A549 (cell line): ENCODE data around the gene TTC7B. TPM values are rescaled to one million over a fixed set of nuclear protein-coding genes. Genes with fewer than 3 reads are reported as not detected.

Experiments
- ATAC-seq, 2 experiments: fragments of 200-7000 bp in 1 of 2; fragments of >200 bp in 1 of 2; cut with Nextera tagmentation in 1 of 2; cut with Tn5 transposase in 1 of 2; 3 replicates each; pipeline versions ENCODE4 v1.8.0 to v1.9.1; 2018 to 2020; ENCODE audit warnings: mild to moderate bottlenecking in 1 of 2, moderate library complexity in 1 of 2
- CTCF ChIA-PET: fragments of 300-600 bp; sonication (Branson Sonifier 250); formaldehyde crosslinking; extraction: SDS; loops from one replicate; lab custom pipeline; 2021; ENCODE audit warnings: antibody characterized with exemption, inconsistent platforms; lab: Yijun Ruan, JAX
- POLR2A ChIA-PET: fragments of 350-600 bp; formaldehyde crosslinking; extraction: SDS; loops from one replicate; lab custom pipeline; 2021; ENCODE audit warnings: antibody characterized with exemption, inconsistent platforms; lab: Yijun Ruan, JAX
- DNase-seq, 2 experiments: peaks; one replicate each; pipeline versions ENCODE4 v3.0.0 to v3.0.0-alpha.2; 2011 to 2016; ENCODE audit warnings: low read depth in 1 of 2, low spot score in 1 of 2
- FAIRE-seq: peaks from 2 replicates; lab custom pipeline; 2011; peaks lifted over from hg19 to GRCh38; lab: Jason Lieb, UNC
- H3K27ac ChIP-seq, 2 experiments: fragments of >200 bp; sonication (Bioruptor Twin); formaldehyde crosslinking; 3 replicates each; pipeline ENCODE4 v1.5.1; 2016 to 2017
- H3K4me1 ChIP-seq: fragments of >200 bp; sonication (Bioruptor Twin); formaldehyde crosslinking; 3 replicates; pipeline ENCODE4 v1.6.1; 2016
- H3K4me2 ChIP-seq: fragments of >200 bp; sonication (Bioruptor Twin); formaldehyde crosslinking; 3 replicates; pipeline ENCODE4 v1.6.1; 2016
- H3K4me3 ChIP-seq: fragments of >200 bp; sonication (Bioruptor Twin); formaldehyde crosslinking; 3 replicates; pipeline ENCODE4 v1.5.1; 2016
- H3K9me3 ChIP-seq: fragments of >200 bp; sonication (Bioruptor Twin); formaldehyde crosslinking; 3 replicates; pipeline ENCODE4 v1.6.1; 2016
- BHLHE40 ChIP-seq: IDR thresholded peaks from 2 replicates; pipeline ENCODE4 v1.6.1; 2012; ENCODE audit warnings: low read depth, low read length, inconsistent platforms
- CBX2 ChIP-seq: fragments of 200-600 bp; sonication (generic); IDR thresholded peaks from 2 replicates; pipeline ENCODE4 v1.6.1; 2016; ENCODE audit warnings: low read depth, mild to moderate bottlenecking, borderline replicate concordance
- CHD2 ChIP-seq: fragments of 150-350 bp; IDR thresholded peaks from 2 replicates; pipeline ENCODE4 v1.6.1; 2014; ENCODE audit warnings: low read length; ENCODE audit not compliant: partially characterized antibody
- EP300 ChIP-seq, 2 experiments: fragments of >200 bp; sonication (Bioruptor Twin); formaldehyde crosslinking; IDR thresholded peaks; 2 replicates in 1 of 2; 3 replicates in 1 of 2; pipeline ENCODE4 v1.6.1; 2016 to 2017
- ESRRA ChIP-seq: fragments of 150-350 bp; IDR thresholded peaks from 2 replicates; pipeline ENCODE4 v1.6.1; 2014; ENCODE audit warnings: mild to moderate bottlenecking, low read length, borderline replicate concordance
- FOSB ChIP-seq: fragments of 250-450 bp; sonication (Bioruptor Pico); IDR thresholded peaks from 2 replicates; pipeline ENCODE4 v1.5.0; 2020; ENCODE audit warnings: mild to moderate bottlenecking, moderate library complexity
- FOSL2 ChIP-seq, 2 experiments: fragments of 450-650 bp in 1 of 2; fragments of >200 bp in 1 of 2; sonication (Bioruptor Twin) in 1 of 2; formaldehyde crosslinking; IDR thresholded peaks; 2 replicates each; pipeline versions ENCODE4 v1.5.0 to v1.6.1; 2016 to 2020; ENCODE audit warnings: mild to moderate bottlenecking in 1 of 2, moderate library complexity in 1 of 2
- GATA3 ChIP-seq: IDR thresholded peaks from 2 replicates; pipeline ENCODE4 v1.6.1; 2012; ENCODE audit warnings: borderline replicate concordance
- HOXB5 ChIP-seq: fragments of 250-450 bp; sonication (Bioruptor Pico); IDR thresholded peaks from 2 replicates; pipeline ENCODE4 v1.5.0; 2020; ENCODE audit warnings: mild to moderate bottlenecking, moderate library complexity
- JUN ChIP-seq, 2 experiments: fragments of >200 bp; sonication (Bioruptor Twin); formaldehyde crosslinking; IDR thresholded peaks; 2 replicates in 1 of 2; 3 replicates in 1 of 2; pipeline ENCODE4 v1.6.1; 2016 to 2017
- NPAS2 ChIP-seq: fragments of 250-450 bp; sonication (Bioruptor Pico); IDR thresholded peaks from 2 replicates; pipeline ENCODE4 v1.8.0; 2022; ENCODE audit warnings: mild to moderate bottlenecking, moderate library complexity, borderline replicate concordance
- NR3C1 ChIP-seq: fragments of >200 bp; sonication (Bioruptor Twin); formaldehyde crosslinking; IDR thresholded peaks from 3 replicates; pipeline ENCODE4 v1.6.1; 2017
- POLR2AphosphoS2 ChIP-seq: conservative IDR thresholded peaks from 2 replicates; pipeline ENCODE4 v1.6.1; 2012; ENCODE audit warnings: low read length, improper control_type of control experiment, inconsistent platforms
- RARB ChIP-seq: fragments of 250-450 bp; sonication (Bioruptor Pico); IDR thresholded peaks from 2 replicates; pipeline ENCODE4 v1.8.0; 2021; ENCODE audit warnings: mild to moderate bottlenecking, moderate library complexity
- RCOR1 ChIP-seq: fragments of 150-350 bp; IDR thresholded peaks from 2 replicates; pipeline ENCODE4 v1.6.1; 2014; ENCODE audit warnings: antibody characterized with exemption, low read length, low read depth
- SREBF2 ChIP-seq: fragments of 450-650 bp; IDR thresholded peaks from 2 replicates; pipeline ENCODE4 v1.6.1; 2014; ENCODE audit warnings: mild to moderate bottlenecking, moderate library complexity
- WGBS: methylation state at CpG from one replicate; pipeline ENCODE4 v1.1.6; 2017; ENCODE audit errors: missing lambda C conversion rate; 5-methylcytosine and 5-hydroxymethylcytosine counted together
- polyA plus RNA-seq, 4 experiments: library from polyadenylated mRNA; depleted of rRNA in 3 of 4; stranded (reverse); fragments of >200 nt; fragmentation: RNase III in 1 of 4; extraction: RNeasy Plus Mini Kit Qiagen cat#74134 plus additional on column Dnase treatment in 1 of 4; gene quantifications; 2 replicates in 3 of 4; 3 replicates in 1 of 4; pipeline ENCODE4 v1.2.3, GENCODE V29; 2011 to 2017
- TF ChIP-seq, protein P1 (sequence below): IDR thresholded peaks from 2 replicates; pipeline ENCODE4 v1.6.1; 2012
- TF ChIP-seq, protein P2 (sequence below): fragments of >200 bp; sonication (Bioruptor Twin); formaldehyde crosslinking; IDR thresholded peaks from 3 replicates; pipeline ENCODE4 v1.6.1; 2016
- TF ChIP-seq, protein P3 (sequence below): fragments of 150-350 bp; IDR thresholded peaks from 2 replicates; pipeline ENCODE4 v1.6.1; 2014; ENCODE audit warnings: low read depth, mild to moderate bottlenecking, low read length
- TF ChIP-seq, protein P4 (sequence below): fragments of 250-450 bp; sonication (Bioruptor Pico); IDR thresholded peaks from 2 replicates; pipeline ENCODE4 v1.5.0; 2021; ENCODE audit warnings: mild to moderate bottlenecking, moderate library complexity, borderline replicate concordance

TTC7B gene
- polyA plus RNA-seq, 2 of the 4 experiments (the other 2 are of a cell fraction), result 16.6 to 28.0 TPM

DNA sequence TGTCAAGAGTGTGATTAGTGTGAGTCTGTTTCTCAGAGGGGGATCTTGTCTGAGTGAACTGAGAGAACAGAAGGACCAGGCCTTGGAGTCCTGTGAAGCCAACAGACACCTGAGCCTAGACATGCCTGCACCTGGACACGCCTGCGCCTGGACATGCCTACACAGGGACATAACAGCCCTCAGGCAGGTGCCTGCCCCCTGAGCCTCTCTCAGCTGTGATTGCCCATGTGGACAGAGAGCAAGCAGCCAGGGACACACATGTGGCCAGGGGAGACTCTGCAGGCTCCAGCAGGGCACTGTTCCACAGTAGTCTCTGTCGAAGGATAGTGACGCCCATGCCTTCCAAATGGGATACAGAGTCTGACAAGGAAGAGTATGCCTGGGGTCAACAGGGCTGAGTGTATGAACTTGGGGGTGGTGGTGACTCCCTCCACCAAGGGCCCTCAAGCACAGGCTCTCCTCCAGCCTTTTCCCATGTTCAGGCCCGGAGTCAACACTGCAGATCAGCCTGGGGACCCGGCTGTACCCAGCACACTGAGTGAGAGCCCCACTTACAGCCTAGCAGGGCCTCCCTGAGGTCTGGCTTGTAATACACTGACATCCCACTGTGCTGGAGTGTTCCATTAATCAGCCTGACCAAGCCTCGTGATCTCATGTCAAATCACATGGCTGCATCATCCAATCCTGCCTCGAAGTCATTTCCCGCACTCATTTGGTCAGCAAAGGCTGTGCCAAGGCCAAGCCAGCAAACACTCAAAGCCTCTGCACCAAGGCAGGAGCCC, 246.4 kb downstream of the TTC7B start:
- H3K4me1 ChIP-seq, result no peaks in the 10 kb centered on the region
- no peak for TF ChIP-seq CBX2
- no peak for TF ChIP-seq EP300 (IDR thresholded peaks at IDR 0.05)
- TF ChIP-seq FOSL2 (IDR thresholded peaks at IDR 0.05), result no peak
- TF ChIP-seq FOSL2 (CRISPR knock-in tag; IDR thresholded peaks at IDR 0.05), result no peak
- no peak for TF ChIP-seq JUN (IDR thresholded peaks at IDR 0.05)
- TF ChIP-seq, all 56 proteins: peak for 0
- H3K4me2 ChIP-seq, result no peak overlapping the region
- DNase-seq (no peak), ATAC-seq (peak; percentile 27 to 36; a peak in 4 of 6 replicates), FAIRE-seq (no peak)
- ChIA-PET POLR2A (no interaction called here), CTCF (interaction anchor here (1.8 kb wide), 1 partner anchor 14 kb away, joined by 3 read pairs; no protein-coding TSS in a partner anchor)
- no peaks in the 10 kb centered on the region for H3K9me3 ChIP-seq
- H3K27ac ChIP-seq, result no peak overlapping the region
- no peak overlapping the region for H3K4me3 ChIP-seq
- 90% methylated on average over 9 of the region's 9 CpGs for WGBS

DNA sequence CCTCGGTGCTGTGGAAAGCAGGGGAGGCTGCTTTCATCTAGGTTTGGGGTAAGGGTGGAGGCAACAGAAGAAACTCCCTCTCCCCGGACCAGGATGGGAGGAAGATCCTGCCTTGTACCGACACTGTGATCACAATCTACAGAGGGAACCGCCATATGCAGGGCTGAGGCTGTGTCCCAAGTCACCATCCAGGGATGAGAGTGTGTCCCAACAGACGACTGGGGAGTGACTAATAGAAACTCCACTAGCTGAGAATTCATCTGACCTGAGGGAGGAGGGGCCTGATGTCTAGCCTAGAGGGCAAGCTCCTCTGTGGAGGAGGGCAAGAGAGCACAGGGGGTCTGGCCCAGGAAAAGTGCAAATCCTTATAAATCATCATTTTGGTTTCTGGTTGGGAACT, 247.0 kb downstream of the TTC7B start:
- CTCF ChIA-PET, result no interaction called here
- DNase-seq, result no peak
- no peak; a peak in 1 of 6 replicates for ATAC-seq
- 78% methylated on average over 5 of the region's 5 CpGs for WGBS
- TF ChIP-seq RCOR1 (no peak), FOSL2 (IDR thresholded peaks at IDR 0.05) (no peak), FOSL2 (CRISPR knock-in tag; IDR thresholded peaks at IDR 0.05) (no peak), GATA3 (no peak), JUN (IDR thresholded peaks at IDR 0.05) (no peak), RARB (CRISPR knock-in tag) (no peak), CHD2 (no peak), ESRRA (no peak)
- TF ChIP-seq, all 56 proteins: peak for 0
- Histone ChIP-seq H3K4me1 (no peaks in the 10 kb centered on the region), H3K9me3 (no peaks in the 10 kb centered on the region), H3K4me2 (no peak overlapping the region), H3K27ac (no peak overlapping the region), H3K4me3 (no peak overlapping the region)
- POLR2A ChIA-PET, result no interaction called here
- no peak for FAIRE-seq

DNA sequence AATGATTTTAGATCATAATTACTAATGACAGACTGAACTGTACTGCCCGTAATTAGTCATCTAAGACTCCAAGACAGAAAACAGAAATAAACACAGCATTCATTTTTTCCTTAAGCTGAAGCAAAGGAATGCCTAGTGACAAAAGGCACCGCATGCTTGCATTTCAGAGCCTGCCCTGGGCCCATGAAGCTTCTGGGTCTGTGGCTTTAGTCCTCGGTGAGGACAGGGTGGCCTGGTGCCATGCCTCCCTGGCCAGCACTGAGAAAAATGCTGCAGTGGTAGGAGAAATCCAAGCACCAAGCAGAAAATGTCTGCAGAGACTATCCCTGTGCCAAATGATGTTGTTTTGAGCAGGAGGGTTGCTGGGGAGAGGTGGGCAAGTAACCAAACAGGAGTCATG, 247.8 kb downstream of the TTC7B start:
- FAIRE-seq (no peak), ATAC-seq (no peak), DNase-seq (no peak)
- 87% methylated on average over 3 of the region's 3 CpGs for WGBS
- H3K9me3 ChIP-seq, result no peaks in the 10 kb centered on the region
- no peak overlapping the region for H3K4me3 ChIP-seq
- ChIA-PET POLR2A (no interaction called here), CTCF (no interaction called here)
- no peak overlapping the region for H3K4me2 ChIP-seq
- TF ChIP-seq, protein P1, sequence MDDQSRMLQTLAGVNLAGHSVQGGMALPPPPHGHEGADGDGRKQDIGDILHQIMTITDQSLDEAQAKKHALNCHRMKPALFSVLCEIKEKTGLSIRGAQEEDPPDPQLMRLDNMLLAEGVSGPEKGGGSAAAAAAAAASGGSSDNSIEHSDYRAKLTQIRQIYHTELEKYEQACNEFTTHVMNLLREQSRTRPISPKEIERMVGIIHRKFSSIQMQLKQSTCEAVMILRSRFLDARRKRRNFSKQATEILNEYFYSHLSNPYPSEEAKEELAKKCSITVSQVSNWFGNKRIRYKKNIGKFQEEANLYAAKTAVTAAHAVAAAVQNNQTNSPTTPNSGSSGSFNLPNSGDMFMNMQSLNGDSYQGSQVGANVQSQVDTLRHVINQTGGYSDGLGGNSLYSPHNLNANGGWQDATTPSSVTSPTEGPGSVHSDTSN, result no peak
- TF ChIP-seq, protein P2, sequence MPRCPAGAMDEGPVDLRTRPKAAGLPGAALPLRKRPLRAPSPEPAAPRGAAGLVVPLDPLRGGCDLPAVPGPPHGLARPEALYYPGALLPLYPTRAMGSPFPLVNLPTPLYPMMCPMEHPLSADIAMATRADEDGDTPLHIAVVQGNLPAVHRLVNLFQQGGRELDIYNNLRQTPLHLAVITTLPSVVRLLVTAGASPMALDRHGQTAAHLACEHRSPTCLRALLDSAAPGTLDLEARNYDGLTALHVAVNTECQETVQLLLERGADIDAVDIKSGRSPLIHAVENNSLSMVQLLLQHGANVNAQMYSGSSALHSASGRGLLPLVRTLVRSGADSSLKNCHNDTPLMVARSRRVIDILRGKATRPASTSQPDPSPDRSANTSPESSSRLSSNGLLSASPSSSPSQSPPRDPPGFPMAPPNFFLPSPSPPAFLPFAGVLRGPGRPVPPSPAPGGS, result no peak
- no peak for TF ChIP-seq NR3C1
- TF ChIP-seq NPAS2 (CRISPR knock-in tag), result no peak
- no peak for TF ChIP-seq CHD2
- no peak for TF ChIP-seq HOXB5 (CRISPR knock-in tag)
- no peak for TF ChIP-seq BHLHE40
- no peak for TF ChIP-seq POLR2AphosphoS2
- TF ChIP-seq FOSB (CRISPR knock-in tag), result no peak
- TF ChIP-seq, protein P3, sequence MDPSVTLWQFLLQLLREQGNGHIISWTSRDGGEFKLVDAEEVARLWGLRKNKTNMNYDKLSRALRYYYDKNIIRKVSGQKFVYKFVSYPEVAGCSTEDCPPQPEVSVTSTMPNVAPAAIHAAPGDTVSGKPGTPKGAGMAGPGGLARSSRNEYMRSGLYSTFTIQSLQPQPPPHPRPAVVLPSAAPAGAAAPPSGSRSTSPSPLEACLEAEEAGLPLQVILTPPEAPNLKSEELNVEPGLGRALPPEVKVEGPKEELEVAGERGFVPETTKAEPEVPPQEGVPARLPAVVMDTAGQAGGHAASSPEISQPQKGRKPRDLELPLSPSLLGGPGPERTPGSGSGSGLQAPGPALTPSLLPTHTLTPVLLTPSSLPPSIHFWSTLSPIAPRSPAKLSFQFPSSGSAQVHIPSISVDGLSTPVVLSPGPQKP, result no peak
- TF ChIP-seq SREBF2, result no peak
- no peak for TF ChIP-seq RCOR1
- TF ChIP-seq, protein P4, sequence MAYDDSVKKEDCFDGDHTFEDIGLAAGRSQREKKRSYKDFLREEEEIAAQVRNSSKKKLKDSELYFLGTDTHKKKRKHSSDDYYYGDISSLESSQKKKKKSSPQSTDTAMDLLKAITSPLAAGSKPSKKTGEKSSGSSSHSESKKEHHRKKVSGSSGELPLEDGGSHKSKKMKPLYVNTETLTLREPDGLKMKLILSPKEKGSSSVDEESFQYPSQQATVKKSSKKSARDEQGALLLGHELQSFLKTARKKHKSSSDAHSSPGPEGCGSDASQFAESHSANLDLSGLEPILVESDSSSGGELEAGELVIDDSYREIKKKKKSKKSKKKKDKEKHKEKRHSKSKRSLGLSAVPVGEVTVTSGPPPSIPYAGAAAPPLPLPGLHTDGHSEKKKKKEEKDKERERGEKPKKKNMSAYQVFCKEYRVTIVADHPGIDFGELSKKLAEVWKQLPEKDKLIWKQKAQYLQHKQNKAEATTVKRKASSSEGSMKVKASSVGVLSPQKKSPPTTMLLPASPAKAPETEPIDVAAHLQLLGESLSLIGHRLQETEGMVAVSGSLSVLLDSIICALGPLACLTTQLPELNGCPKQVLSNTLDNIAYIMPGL (CRISPR knock-in tag), result no peak
- H3K27ac ChIP-seq, result no peak overlapping the region
- no peaks in the 10 kb centered on the region for H3K4me1 ChIP-seq
